Measurements from ENCODE around the gene PHEX. TPM values are rescaled to one million over a fixed set of nuclear protein-coding genes. Genes with fewer than 3 reads are reported as not detected.

Gene PHEX
- polyA plus RNA-seq, 1 donor (not counting 4 experiments of a cell fraction or from before 2014, with no cell fraction given) = 0.80 TPM

GRCh38 chrX:22047468-22047867 is 15.3 kb downstream of the PHEX start:
- Histone ChIP-seq H4K20me1 (ENCODE audit: control insufficient read depth, extremely low read depth, insufficient read depth, low read length) (no peaks in the 10 kb centered on the region), H3K9ac (ENCODE audit: control insufficient read depth, extremely low read depth, insufficient read depth, low read length) (no peak overlapping the region), H3K27me3 (ENCODE audit: control insufficient read depth, extremely low read depth, insufficient read depth, low read length) (no peaks in the 10 kb centered on the region), H3K79me2 (ENCODE audit: control insufficient read depth, insufficient read depth, low read length) (no peaks in the 10 kb centered on the region), H3K36me3 (ENCODE audit: control insufficient read depth in 2 of 2, extremely low read depth in 1 of 2, insufficient read depth in 2 of 2, low read length in 2 of 2) (no peaks in the 10 kb centered on the region), H3K4me1 (ENCODE audit: control insufficient read depth, extremely low read depth, insufficient read depth, low read length) (no peaks in the 10 kb centered on the region), H3K9me1 (ENCODE audit: control insufficient read depth, extremely low read depth, insufficient read depth, low read length) (no peaks in the 10 kb centered on the region), H3K4me2 (ENCODE audit: control insufficient read depth, extremely low read depth, insufficient read depth, low read depth, low read length) (no peak overlapping the region), H3K4me3 (ENCODE audit: control insufficient read depth in 2 of 3, extremely low read depth in 1 of 3, insufficient read depth in 2 of 3, low read depth in 1 of 3, low read length in 3 of 3) (no peak overlapping the region), H3K27ac (ENCODE audit: control insufficient read depth, insufficient read depth, low read length) (no peak overlapping the region), H2AFZ (ENCODE audit: control insufficient read depth, low read length) (no peak overlapping the region), H3K9me3 (ENCODE audit: control insufficient read depth, low read depth, low read length) (no peaks in the 10 kb centered on the region)
- TF ChIP-seq CTCF (optimal IDR thresholded peaks at IDR 0.05 in 1 of 3, IDR thresholded peaks at IDR 0.05 in 1 of 3, conservative IDR thresholded peaks at IDR 0.05 in 1 of 3; ENCODE audit: extremely low read depth in 1 of 3, insufficient read depth in 2 of 3, low read length in 3 of 3) (no peak), EZH2 (IDR thresholded peaks at IDR 0.05; ENCODE audit: low read length) (no peak)
- DNase-seq (ENCODE audit: low read depth, low spot score) = no peak
- FAIRE-seq = no peak
- dilution Hi-C loops (cut with MboI; ENCODE audit: extremely low pct_ligation_motif_present, low sequenced_read_pairs) = no loop called here

- Histone ChIP-seq H3K36me3 (ENCODE audit: control insufficient read depth in 2 of 2, extremely low read depth in 1 of 2, insufficient read depth in 2 of 2, low read length in 2 of 2) (no peaks in the 10 kb centered on the region), H3K9me3 (ENCODE audit: control insufficient read depth, low read depth, low read length) (no peaks in the 10 kb centered on the region), H3K9ac (ENCODE audit: control insufficient read depth, extremely low read depth, insufficient read depth, low read length) (no peak overlapping the region), H3K27me3 (ENCODE audit: control insufficient read depth, extremely low read depth, insufficient read depth, low read length) (no peaks in the 10 kb centered on the region), H3K4me2 (ENCODE audit: control insufficient read depth, extremely low read depth, insufficient read depth, low read depth, low read length) (no peak overlapping the region), H2AFZ (ENCODE audit: control insufficient read depth, low read length) (no peak overlapping the region), H3K4me1 (ENCODE audit: control insufficient read depth, extremely low read depth, insufficient read depth, low read length) (no peaks in the 10 kb centered on the region), H3K4me3 (ENCODE audit: control insufficient read depth in 2 of 3, extremely low read depth in 1 of 3, insufficient read depth in 2 of 3, low read depth in 1 of 3, low read length in 3 of 3) (no peak overlapping the region), H3K9me1 (ENCODE audit: control insufficient read depth, extremely low read depth, insufficient read depth, low read length) (no peaks in the 10 kb centered on the region), H3K27ac (ENCODE audit: control insufficient read depth, insufficient read depth, low read length) (no peak overlapping the region), H4K20me1 (ENCODE audit: control insufficient read depth, extremely low read depth, insufficient read depth, low read length) (no peaks in the 10 kb centered on the region), H3K79me2 (ENCODE audit: control insufficient read depth, insufficient read depth, low read length) (no peaks in the 10 kb centered on the region)
- dilution Hi-C loops (cut with MboI; ENCODE audit: extremely low pct_ligation_motif_present, low sequenced_read_pairs) = no loop called here
- DNase-seq (ENCODE audit: low read depth, low spot score) = no peak
- FAIRE-seq = no peak
- TF ChIP-seq CTCF (optimal IDR thresholded peaks at IDR 0.05 in 1 of 3, IDR thresholded peaks at IDR 0.05 in 1 of 3, conservative IDR thresholded peaks at IDR 0.05 in 1 of 3; ENCODE audit: extremely low read depth in 1 of 3, insufficient read depth in 2 of 3, low read length in 3 of 3) (no peak), EZH2 (IDR thresholded peaks at IDR 0.05; ENCODE audit: low read length) (no peak)
Observed at GRCh38 chrX:22053481-22053880, 21.4 kb downstream of the PHEX start.
